HG03521 (cell line): ENCODE results near the gene IRX2.

Source experiments
- ATAC-seq: cut with Tn5 transposase; IDR thresholded peaks from one replicate; pipeline ENCODE4 v1.9.1; 2021; ENCODE audit warnings: mild to moderate bottlenecking, moderate library complexity; ENCODE audit not compliant: unreplicated experiment

IRX2 gene

DNA sequence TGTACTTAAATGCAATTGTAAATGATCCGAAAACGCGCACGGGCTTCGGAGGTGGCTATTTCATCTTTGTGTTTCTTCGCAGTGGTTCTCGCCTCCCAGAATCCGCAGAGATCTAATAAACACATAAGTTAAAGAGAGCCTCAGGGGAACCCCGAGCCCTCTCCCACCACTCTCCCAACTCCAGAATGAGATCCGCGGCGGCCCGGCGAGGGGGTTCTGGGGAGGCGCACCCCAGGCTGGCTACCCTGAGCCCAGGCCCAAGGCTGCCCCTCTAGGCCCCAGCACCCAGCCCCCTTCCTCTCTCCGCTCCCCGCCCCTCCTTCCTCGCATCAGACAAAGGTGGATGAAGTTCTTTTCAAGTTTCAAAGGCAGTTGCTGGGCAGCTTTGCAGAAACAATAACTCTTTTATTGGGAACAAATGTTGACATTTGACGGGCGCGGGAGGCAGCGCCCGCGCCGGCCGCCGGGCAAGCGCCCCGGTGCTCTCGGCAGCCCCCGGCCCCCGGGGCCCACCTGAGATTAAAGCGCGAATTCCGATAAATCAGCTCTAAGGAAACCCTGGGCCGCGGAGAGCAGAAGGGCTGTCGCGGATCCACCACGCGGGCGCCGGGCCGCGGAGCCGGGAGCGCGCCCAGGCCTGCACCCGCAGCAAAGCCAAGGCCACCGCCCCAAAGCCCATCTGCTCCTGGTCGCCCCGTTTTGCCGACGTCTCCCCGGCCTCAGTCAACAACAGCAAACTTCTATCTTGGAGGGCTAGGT, 8.4 kb downstream of the IRX2 start:
- no peak for ATAC-seq

GRCh38 chr5:2741956-2742355, 9.5 kb downstream of the IRX2 start:
- ATAC-seq, result no peak

DNA sequence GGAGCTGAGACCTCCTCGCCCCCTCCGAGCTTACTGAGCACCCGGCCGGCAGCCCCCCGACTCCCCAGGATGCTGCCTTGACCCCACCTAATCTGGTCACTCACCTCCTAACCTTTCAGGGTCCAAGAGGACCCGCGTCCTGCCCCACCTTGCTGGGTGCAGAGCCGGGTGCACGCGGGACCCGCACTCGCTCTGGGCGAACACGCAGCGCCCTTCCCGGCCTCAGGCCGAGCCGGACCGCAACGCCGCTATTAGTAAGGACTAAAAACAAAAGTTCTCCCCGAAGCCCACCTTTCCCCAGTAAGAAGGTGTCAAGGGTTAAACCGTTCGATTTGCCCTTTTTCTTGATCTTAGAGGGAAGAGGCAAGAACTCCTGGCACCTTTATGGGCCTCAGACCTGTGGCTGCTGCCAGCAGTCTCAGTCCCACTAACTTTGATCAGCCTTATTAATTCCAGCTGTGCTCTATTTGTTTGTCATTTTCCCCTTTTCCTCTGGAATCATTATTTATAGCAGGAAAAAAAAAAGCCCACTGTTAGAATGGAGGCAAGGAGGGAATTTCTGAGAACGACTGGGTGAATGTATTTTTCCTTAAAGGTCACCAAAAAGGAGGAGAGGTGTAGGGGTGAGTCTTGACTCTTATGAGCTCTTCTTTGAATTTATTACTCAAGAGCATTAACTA, 10.5 kb downstream of the IRX2 start:
- no peak for ATAC-seq

DNA sequence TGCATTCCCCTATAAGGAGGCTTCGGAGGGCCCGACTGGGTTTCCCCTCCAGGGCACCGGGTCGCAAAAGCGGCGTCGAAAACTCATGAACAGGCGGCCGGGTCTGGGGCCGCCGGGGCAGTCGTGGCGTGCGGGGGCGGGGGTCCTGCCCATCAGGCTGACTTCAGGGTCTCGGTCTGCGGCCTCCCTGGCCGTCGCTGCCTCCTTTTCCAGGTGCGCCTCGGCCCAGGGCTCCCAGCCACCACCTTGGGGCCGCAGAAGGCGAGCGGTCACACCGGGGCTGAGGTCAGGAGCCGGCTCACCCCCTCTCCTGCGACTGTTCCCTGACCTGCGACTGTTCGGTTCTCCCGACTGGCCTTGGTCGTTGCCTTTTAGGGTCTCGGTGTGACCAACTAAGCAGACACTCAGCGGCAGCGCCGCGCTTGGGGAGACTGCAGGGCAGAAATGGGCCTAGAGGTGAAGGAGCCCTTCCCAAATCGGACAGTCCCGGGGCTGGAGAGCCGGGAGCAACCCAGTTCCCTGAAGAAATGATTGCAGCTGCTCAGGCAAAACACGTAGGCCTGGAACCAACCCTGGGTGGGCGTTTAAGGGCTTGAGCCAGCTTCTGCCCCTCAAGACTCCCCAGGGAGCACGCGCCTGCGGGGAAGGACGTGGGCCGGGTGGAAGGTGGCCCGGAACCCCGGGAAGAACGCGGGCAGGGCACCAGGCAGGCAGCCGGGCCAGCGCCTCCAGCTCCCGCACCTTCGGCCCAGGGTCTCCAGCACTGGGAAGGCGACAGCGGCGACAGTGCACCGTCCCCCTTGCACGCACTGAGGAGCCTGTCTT, 11.2 kb downstream of the IRX2 start:
- ATAC-seq, result no peak

DNA sequence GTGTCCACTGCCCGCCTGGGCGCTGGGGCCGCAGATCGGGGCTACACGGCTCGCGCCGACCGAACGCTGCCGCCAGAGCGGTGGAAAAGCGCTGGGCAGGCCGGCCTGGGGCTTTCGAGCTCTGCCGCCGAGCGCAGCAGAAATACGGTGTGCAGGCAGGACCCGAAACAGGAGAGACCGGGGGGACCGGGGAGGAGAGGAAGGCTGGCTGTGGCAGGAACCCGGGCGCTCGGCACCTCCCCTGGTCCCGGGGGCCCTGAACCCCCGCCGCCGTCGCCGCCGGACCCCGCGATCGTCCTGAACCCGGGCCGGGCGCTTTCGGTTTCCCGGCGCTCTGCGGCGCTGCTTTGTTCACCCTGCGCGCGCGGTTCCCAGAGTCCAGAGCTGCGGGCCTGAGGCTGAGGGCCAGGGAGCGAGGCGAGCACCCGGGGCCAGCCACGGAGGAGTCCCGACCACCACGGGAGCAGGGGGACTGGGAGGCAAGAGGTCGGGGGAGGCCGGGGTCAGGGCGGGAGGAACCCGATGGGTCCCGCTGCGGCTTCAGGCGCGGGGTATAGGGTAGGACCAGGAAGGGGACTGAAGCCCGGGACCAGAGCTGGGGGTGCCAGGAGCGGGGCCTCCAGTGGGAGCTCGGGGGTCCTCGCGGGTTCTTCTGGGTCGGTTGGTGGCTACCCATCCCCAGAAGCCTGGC, 12.0 kb downstream of the IRX2 start:
- no peak for ATAC-seq

DNA sequence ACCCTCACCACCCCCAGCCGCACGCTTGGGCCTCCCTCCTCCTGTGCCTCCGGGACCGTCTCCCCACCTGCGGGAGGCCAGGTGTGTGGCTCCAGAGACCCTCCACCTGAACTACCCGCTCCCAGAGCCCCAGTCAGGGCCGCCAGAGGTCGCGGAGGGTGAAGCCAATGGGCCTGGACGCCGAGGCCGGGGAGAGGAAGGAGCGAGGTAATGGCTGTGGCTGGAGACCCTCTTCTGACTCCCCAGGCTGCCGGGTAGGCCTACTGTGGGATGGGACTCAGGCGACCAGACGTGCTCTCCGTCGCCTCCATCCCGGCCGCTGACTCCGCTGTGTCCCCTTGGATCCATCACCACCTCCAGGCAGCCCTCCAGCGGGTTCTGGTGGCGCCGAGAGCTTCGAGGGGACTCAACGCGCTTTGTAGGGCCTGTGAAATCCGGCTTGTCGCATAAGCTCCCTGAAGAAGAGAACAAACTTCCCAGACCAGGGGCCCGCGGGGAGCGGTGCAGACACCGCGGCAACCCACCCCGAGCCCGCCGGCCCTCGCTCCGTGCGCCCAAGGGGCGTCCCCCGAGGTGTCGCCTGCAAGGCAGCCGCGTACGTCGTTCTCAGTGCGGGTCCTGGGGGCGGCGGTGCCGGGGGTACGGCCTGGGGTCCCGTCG, 12.6 kb downstream of the IRX2 start:
- ATAC-seq, result no peak

DNA sequence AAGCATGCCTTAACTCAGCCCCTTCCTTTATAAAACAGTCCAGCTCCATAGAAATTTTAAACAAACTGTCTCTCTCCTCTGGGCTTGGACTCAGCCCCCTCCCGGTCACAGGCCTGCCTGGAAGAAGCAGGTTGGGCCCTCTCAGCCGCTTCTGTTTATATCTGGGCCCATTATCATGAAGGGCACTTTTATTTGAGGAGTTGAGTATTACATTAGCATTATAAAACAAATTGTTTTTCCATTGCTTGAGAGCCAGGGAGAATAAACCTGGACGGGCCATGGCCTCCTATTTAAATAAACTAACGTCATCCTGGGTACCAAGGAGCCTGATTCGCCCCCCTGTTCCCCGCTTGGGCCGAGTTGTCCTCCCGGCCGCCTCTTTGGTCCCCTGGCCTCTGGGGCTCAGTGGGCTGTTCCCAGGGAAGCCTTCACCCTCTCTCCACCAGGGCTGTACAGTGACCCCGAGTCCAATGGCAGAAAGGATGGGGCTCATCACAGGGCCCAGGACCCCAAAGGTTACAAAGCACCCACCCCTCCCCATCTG, 13.2 kb downstream of the IRX2 start:
- no peak for ATAC-seq

GRCh38 chr5:2737273-2738155, 14.0 kb downstream of the IRX2 start:
- no peak for ATAC-seq

- ATAC-seq, result no peak
Measured at GRCh38 chr5:2736872-2737271, 14.6 kb downstream of the IRX2 start.

DNA sequence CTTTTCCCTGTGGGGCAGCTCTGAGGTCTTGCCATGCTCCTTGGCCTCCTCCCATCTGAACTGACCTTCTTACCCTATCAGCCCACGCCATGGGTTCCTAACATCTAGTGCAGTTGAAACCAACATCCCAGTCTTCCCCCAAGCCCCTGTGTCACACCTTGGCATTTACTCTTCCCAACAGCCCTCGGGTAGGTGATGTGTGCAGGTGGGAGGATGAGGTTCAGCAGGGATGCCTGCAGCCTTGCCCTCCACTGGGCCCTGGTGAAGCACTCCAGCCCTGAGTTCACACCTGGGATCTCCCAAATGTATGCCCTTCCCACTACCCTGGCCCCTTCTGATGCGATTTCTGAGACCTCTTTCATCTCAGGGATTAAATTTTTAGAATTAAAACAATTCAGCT, 15.5 kb downstream of the IRX2 start:
- no peak for ATAC-seq

DNA sequence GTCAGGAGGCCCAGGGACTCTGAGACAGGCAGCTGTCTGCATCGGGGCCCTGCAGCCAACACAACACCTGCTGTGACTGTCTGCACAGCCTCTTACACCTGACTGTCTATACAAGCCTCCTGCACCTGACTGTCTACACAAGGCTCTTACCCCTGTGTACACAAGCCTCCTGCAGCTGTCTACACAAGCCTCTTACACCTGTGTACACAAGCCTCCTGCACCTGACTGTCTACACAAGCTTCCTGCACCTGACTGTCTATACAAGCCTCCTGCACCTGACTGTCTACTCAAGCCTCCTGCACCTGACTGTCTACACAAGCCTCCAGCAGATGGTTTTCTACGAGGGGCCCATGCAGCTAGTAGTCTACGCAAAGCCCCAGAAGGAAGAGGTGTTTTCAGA, 18.6 kb downstream of the IRX2 start:
- no peak for ATAC-seq

DNA sequence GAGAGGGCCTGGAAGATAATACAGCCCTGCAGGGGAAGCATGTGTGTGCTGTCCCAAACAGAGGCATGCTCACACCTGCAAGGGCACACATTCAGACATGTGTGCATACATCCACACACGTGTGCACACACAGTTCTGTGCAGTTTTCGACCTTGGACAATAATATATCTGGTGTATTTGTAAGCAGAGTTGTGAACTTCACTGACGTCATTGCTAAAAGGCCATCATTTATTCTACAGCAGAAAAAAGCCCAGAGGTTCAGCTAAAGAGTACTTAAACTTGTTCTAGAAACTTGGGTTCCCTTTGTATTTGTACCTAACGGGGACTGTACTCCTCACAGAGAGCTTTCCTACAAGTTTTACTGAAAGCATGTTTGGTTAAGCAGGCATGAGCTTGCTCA, 19.5 kb downstream of the IRX2 start:
- ATAC-seq, result no peak

- ATAC-seq, result no peak
Measured at GRCh38 chr5:2729189-2729588, 22.3 kb downstream of the IRX2 start.

- no peak for ATAC-seq
Measured at GRCh38 chr5:2727550-2727949, 23.9 kb downstream of the IRX2 start.

GRCh38 chr5:2725980-2726765, 25.3 kb downstream of the IRX2 start:
- no peak for ATAC-seq

DNA sequence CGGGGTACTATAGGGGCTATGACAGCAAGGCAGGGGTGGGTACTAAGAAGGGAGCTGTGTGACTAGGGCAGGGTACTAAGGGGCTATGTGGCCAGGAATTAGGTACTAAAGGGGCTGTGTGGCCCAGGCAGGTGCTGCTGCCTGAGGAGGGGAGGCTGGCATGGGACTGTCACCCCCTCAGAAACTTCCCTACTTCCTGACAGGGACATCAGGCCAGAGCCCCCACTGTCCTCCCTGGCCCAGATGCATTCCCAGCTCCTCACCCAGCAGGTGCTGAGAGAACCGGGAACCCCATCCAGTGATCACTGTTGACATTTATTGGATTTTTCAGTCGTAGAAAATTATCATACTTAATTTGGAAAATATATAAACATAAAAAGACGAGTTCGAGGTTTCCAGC, 26.6 kb downstream of the IRX2 start:
- no peak for ATAC-seq

DNA sequence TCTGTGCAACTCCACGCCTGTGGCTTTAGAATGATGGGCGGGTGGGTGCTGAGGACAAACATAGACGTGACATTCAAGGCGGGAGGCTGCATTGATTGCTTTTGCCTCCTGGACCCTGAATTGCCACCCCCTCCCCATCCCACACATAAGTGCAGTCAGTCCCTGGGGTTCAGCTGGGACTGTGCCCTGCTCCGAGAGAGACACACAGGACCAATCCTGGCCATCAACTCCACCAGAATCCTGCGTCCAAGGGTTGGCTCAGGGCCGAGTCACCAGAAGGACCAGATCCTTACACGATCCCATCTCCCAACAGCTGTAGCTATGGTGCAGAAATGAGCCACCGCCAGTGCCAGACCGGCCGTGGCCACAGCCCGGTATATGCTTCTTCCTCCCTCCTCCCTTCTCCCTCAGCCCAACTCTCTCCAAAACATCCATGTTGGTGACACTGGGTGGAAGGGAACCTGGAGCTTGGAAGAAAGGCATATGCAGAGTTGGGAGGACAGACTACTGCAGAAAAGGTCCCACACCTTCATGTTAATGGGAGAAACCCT, 27.4 kb downstream of the IRX2 start:
- no peak for ATAC-seq

- ATAC-seq, result no peak
Measured at GRCh38 chr5:2722901-2723300, 28.6 kb downstream of the IRX2 start.
